RKO (cell line): ENCODE data around the gene ZSCAN22.
"Not testable (repeated sequence)": the region's sequence is repeated elsewhere in the genome, so short reads cannot be mapped to it uniquely, and the experiment has no call there.

Experiments used
- DNase-seq: peaks from one replicate; pipeline ENCODE4 v3.0.0-alpha.2; 2016; ENCODE audit warnings: low spot score

The ZSCAN22 gene

GRCh38 chr19:58318297-58318696 is 8.5 kb upstream of the ZSCAN22 start:
- no peak for DNase-seq

- DNase-seq: no peak
Measured at GRCh38 chr19:58319241-58319640, 7.6 kb upstream of the ZSCAN22 start.

- DNase-seq: peak; percentile 82
Measured at GRCh38 chr19:58325311-58326022, 1.3 kb upstream of the ZSCAN22 start.

- DNase-seq: no peak
Measured at GRCh38 chr19:58326501-58326913, 287 bp upstream of the ZSCAN22 start.

- DNase-seq: peak; percentile 22
Measured at GRCh38 chr19:58328999-58329398, 2.2 kb downstream of the ZSCAN22 start.

GRCh38 chr19:58330458-58330857 is 3.7 kb downstream of the ZSCAN22 start:
- peak; percentile 80 for DNase-seq

- DNase-seq: no peak
Measured at GRCh38 chr19:58332697-58333096, 5.9 kb downstream of the ZSCAN22 start.

- no peak for DNase-seq
Measured at GRCh38 chr19:58334691-58335249, 8.0 kb downstream of the ZSCAN22 start.

GRCh38 chr19:58335630-58336029 is 8.8 kb downstream of the ZSCAN22 start:
- DNase-seq: no peak

- no peak for DNase-seq
Measured at GRCh38 chr19:58336216-58336615, 9.4 kb downstream of the ZSCAN22 start.

- no peak for DNase-seq
Measured at GRCh38 chr19:58336820-58337219, 10.0 kb downstream of the ZSCAN22 start.

GRCh38 chr19:58338336-58338735 is 11.5 kb downstream of the ZSCAN22 start:
- DNase-seq: no peak

GRCh38 chr19:58338825-58339558 is 12.2 kb downstream of the ZSCAN22 start:
- DNase-seq: peak; percentile 35

GRCh38 chr19:58345558-58345957 is 18.8 kb downstream of the ZSCAN22 start:
- DNase-seq: no peak

GRCh38 chr19:58346961-58347929 is 20.5 kb downstream of the ZSCAN22 start:
- DNase-seq: peak; percentile 58

GRCh38 chr19:58348080-58348479 is 21.3 kb downstream of the ZSCAN22 start:
- not testable (repeated sequence) for DNase-seq

- DNase-seq: no peak
Measured at GRCh38 chr19:58349590-58349989, 22.8 kb downstream of the ZSCAN22 start.

GRCh38 chr19:58350001-58350861 is 23.4 kb downstream of the ZSCAN22 start:
- DNase-seq: no peak

- DNase-seq: no peak
Measured at GRCh38 chr19:58350871-58351557, 24.2 kb downstream of the ZSCAN22 start.

- no peak for DNase-seq
Measured at GRCh38 chr19:58351558-58351878, 24.7 kb downstream of the ZSCAN22 start.
